Type B pancreatic cell (in vitro differentiated cells): ENCODE results near the gene MBD1. TPM values are rescaled to one million over a fixed set of nuclear protein-coding genes. Genes with fewer than 3 reads are reported as not detected.

ENCODE experiments used
- DNase-seq: peaks from one replicate; pipeline ENCODE4 v3.0.0; 2021; ENCODE audit warnings: mixed read lengths; ENCODE audit not compliant: unreplicated experiment; ENCODE audit errors: extremely low spot score
- H3K27ac Mint-ChIP-seq: 2 replicates; pipeline ENCODE4 v1.8.0; 2021; ENCODE audit warnings: mild to moderate bottlenecking, mixed read lengths
- H3K27me3 Mint-ChIP-seq: 2 replicates; pipeline ENCODE4 v1.8.0; 2021; ENCODE audit warnings: mixed read lengths
- H3K36me3 Mint-ChIP-seq: 2 replicates; pipeline ENCODE4 v1.8.0; 2021; ENCODE audit warnings: mixed read lengths
- H3K4me1 Mint-ChIP-seq: one replicate; pipeline ENCODE4 v1.8.0; 2021; ENCODE audit warnings: mixed read lengths; ENCODE audit not compliant: unreplicated experiment
- H3K4me3 Mint-ChIP-seq: 2 replicates; pipeline ENCODE4 v1.8.0; 2021; ENCODE audit warnings: mild to moderate bottlenecking, mixed read lengths
- H3K9me3 Mint-ChIP-seq: 2 replicates; pipeline ENCODE4 v1.8.0; 2021; ENCODE audit warnings: mixed read lengths
- CTCF ChIP-seq: fragments of 200-600 bp; sonication (generic); conservative IDR thresholded peaks from 2 replicates; pipeline ENCODE4 v1.5.0; 2021; ENCODE audit warnings: antibody characterized with exemption, mild to moderate bottlenecking
- total RNA-seq: library from RNA; stranded (reverse); gene quantifications from 2 replicates; pipeline ENCODE4 v1.2.1, GENCODE V29; 2021; ENCODE audit warnings: low replicate concordance

MBD1 gene
- total RNA-seq, 1 donor from 2014 or later: 81.9 TPM

GRCh38 chr18:50273203-50274043 is 7.9 kb downstream of the MBD1 start:
- no peak for TF ChIP-seq CTCF
- Mint-ChIP-seq H3K27me3 (no peaks in the 10 kb centered on the region), H3K27ac (no peak overlapping the region), H3K4me1 (no peaks in the 10 kb centered on the region), H3K9me3 (no peaks in the 10 kb centered on the region), H3K36me3 (peaks cover 38% of the 10 kb centered on the region), H3K4me3 (no peak overlapping the region)
- no peak for DNase-seq

DNA sequence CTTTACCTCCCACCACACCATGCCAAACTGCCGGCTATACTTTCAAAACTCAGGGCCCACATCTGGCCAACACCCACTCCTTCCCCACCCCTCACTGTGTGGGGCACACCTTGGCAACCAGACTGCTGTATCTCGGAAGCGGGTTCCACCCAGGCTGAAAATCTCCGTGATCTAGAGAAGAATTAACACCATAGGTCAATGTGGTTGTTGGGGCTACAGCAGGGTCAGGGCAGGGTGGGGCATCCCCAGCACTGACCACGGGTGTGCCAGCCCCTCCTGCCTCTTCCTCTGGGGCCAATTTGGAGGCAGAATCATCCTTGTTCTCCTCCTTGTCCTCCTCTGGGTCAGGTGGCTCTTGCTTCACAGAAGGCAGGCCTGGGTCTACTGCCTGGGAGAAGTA is 8.8 kb downstream of the MBD1 start:
- no peak for DNase-seq
- no peaks in the 10 kb centered on the region for H3K4me1 Mint-ChIP-seq
- TF ChIP-seq CTCF: no peak
- no peaks in the 10 kb centered on the region for H3K27me3 Mint-ChIP-seq
- H3K27ac Mint-ChIP-seq: no peak overlapping the region
- H3K36me3 Mint-ChIP-seq: peaks cover 38% of the 10 kb centered on the region
- H3K4me3 Mint-ChIP-seq: no peak overlapping the region
- H3K9me3 Mint-ChIP-seq: no peaks in the 10 kb centered on the region

DNA sequence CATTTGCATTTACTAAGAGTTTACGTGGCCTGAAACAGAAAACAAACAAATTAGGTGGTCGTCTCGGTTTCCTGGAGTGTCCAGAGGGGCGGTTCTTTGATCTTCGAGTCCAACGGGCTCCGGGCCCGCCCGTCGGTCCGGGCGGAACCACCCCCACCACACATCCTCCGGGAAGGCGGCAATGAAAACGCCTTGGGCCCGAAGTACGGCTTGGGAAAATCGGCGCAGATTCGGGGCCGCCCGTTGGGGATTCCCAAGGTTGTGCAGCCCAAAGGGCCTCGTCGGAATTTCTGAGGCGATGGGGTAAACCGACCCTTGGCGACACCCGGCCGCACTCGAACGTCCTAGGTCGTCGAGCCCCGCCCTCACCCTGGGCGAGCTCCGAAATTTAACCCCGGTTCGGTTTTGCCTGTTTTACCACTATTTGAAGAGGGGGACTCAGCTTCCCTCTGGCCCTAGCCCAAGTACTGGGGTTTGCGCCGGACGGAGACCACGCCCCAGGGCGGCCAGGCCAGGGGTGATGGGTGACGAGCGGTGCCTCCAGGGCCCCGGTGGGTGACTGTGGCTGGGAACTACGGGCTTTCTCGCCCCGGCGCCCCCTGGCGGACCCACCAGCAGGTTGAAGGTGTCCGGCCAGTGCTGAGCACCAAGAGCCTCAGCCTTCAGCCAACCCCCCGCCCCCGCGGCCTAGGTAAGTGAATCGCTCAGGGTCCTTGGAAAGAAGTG is 13.1 kb downstream of the MBD1 start:
- Mint-ChIP-seq H3K27me3 (peaks cover 3% of the 10 kb centered on the region), H3K4me3 (peak overlapping the region; percentile 49), H3K9me3 (no peaks in the 10 kb centered on the region), H3K36me3 (peaks cover 13% of the 10 kb centered on the region), H3K27ac (no peak overlapping the region), H3K4me1 (no peaks in the 10 kb centered on the region)
- DNase-seq: no peak
- TF ChIP-seq CTCF: peak; percentile 74

GRCh38 chr18:50266248-50266704 is 15.0 kb downstream of the MBD1 start, which contains the start of gene CFAP53:
CFAP53 (minus strand) TSS chr18:50266495; CDS start chr18:50266404, 91 bp downstream.
- Mint-ChIP-seq H3K4me1 (no peaks in the 10 kb centered on the region), H3K27me3 (peaks cover 9% of the 10 kb centered on the region), H3K4me3 (peak within 1 kb of the TSS; percentile 91), H3K9me3 (no peaks in the 10 kb centered on the region), H3K36me3 (peaks cover 8% of the 10 kb centered on the region), H3K27ac (peak within 1 kb of the TSS; percentile 66)
- TF ChIP-seq CTCF: no peak
- peak; percentile 88 for DNase-seq

DNA sequence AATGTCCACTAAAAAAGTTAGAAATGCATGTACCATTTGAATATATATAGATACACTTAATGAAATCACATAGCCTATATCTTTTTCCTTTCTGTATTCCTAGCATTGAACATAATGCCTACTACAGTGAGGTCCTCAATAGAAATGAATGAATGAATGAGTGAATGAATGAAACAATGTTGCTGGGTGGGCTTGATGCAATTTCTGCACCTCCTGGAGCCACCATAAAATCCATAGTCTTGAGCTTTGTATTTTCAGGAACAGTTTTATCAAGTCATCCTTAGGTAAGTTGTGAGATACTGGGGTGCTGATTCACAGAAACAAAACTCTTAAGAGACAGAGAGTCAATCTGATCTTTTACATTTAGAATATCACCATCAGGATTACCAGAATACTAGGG is 18.3 kb downstream of the MBD1 start:
- Mint-ChIP-seq H3K4me3 (no peak overlapping the region), H3K27me3 (peaks cover 11% of the 10 kb centered on the region), H3K27ac (no peak overlapping the region), H3K4me1 (no peaks in the 10 kb centered on the region), H3K36me3 (no peaks in the 10 kb centered on the region), H3K9me3 (no peaks in the 10 kb centered on the region)
- TF ChIP-seq CTCF: no peak
- DNase-seq: no peak
